GM21717 (cell line): Measurements from ENCODE around the gene TOPBP1.
"Not testable (repeated sequence)": the region's sequence is repeated elsewhere in the genome, so short reads cannot be mapped to it uniquely, and the experiment has no call there.

ENCODE experiments used
- ATAC-seq: cut with Tn5 transposase; IDR thresholded peaks from one replicate; pipeline ENCODE4 v1.9.1; 2021; ENCODE audit warnings: mild to moderate bottlenecking, moderate library complexity; ENCODE audit not compliant: unreplicated experiment

The TOPBP1 gene

DNA sequence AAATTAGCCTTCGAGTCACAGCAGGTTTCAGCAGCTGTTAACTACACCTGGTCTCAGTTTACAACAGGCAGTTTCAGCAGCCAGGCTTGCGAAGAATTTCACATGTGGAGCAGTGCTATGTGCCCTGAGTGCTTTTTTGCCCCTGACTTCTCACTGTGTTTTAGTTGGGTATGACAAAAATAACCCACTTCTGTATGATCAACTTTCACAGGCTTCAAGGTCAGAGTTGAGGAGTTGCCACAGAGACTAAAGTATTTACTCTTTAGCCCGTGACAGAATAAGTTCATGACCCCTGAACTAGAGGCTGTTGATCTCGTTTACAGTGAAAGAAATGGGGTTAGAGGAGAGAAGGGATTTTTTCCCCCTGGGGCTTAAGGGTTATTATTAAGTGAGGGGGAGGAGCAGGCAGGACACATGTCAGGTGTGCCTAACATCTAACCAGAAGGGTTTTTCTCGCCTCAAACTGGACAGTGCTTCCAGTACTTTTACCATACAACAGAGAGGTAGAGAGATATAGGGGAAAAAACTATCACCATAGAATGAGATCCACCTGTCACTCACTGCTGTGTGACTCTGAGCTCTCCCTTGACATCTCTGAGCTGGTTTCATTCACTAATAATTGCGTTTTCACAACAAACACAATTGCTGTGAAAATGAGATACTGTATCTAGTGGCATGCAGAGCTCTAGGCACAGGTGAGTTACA is 14.0 kb upstream of the TOPBP1 start:
- peak; percentile 44 for ATAC-seq

DNA sequence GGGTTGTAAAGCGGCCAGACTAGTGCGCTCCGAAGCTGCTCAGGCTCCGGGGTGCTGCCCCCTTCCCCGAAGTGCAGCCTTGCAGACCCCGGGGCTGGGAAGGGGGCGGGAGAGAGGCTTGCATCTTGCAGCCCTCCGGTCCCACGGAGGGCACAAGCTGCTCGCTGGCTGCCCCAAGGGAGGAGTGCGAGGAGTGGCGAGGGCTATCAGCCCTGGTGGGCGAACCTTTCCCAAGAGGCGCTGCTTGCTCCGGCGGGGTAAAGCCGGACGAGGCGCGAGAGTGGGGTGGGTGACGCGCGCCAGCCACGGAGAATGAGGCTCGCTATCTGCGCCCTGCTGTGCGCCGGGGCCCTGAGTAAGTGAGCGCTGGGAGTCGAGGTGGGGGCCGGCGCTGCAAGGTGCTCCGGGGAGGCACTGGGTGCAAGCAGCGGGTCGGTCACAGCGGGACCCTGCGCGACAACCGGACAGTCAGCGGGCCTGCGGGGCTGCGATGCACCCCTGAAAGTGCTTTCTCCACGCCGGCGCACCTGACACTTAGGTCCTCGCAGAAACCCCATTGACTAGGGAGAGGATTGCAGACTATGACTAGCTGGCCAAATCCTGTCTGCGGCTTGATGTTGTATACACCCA is 12.7 kb upstream of the TOPBP1 start:
- ATAC-seq = no peak

DNA sequence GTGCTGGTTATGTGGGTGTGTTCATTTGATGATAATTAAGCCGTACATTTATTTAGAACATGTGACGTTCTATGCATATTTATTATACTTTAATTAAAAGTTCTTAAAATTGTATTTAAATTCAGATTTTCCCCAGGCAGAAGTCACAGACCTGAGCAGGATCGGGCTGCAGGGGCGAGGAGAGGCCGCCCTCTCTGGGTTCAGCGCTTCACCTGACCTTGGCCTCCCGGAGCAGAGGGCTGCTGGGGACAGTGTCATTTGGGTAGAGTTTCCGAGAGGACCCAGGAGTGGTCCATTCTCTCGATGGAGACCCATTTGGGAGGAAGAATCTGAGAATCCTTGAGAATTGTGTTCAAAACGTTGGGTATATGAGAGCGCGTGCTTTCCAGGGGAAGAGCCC is 12.0 kb upstream of the TOPBP1 start:
- ATAC-seq = no peak

DNA sequence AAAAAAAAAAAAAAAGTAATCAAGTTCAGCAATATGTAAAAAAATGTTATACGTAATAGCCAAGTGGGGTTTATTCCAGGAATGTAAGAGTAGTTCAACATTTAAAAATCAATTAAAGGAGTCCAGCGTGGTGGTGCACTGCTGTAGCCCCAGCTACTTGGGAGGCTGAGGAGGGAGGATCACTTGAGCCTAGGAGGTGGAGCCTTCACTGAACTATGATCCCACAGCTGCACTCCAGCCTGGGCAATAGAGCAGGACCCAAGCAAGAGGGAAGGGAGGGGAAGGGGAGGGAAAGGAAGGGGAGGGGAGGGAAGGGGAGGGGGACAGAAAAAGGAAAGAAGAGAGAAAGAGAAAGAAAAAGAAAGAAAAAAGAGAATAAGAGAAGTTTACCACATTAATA is 10.7 kb upstream of the TOPBP1 start:
- no peak for ATAC-seq

DNA sequence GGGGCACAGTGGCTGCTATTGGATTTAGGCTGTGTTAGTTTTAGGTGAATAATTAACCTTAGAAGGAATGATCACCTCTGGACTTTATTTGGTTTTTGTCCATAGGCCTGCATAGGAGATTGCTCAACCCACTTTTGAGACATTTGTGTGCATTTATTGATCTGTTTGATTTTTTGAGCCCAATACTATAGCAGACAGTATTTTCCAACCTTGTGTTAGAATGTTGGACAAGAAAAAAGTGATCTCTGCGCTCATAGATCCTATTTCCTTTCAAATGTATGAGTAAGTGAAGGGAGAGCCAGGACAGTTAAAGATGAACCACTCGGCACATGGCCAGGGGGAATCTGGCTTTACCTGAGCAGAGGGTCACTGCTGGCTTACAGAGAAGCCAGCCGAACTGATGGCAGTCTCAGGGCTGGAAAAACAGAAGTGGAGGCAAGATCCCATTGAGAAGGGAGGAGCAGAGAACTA is 8.8 kb upstream of the TOPBP1 start:
- ATAC-seq = no peak

DNA sequence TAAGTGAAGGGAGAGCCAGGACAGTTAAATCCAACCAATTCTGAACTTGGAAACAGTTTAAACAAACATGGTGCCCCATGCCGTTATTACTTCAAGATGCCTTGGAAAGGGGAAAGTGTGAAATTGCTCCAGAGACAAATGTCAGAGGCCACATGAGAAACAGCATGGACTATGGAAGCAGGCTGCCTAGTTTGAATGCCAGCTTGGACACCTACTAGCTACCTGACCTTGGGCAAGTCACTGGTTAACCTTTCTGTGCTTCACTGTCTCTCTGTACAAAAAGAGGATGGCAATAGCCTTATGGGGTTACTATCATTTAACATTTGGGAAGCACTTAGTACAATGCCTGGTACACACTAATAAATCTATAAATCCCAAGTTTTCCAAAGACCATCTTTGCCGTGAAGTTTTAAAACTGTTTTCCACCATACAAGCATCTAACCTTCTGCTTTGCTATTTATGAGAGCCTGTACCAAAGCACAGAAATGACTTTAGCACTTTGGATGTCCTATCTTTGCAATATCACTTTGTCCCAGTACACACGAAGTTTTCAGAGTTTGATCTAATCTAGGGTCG is 8.3 kb upstream of the TOPBP1 start:
- ATAC-seq = no peak

DNA sequence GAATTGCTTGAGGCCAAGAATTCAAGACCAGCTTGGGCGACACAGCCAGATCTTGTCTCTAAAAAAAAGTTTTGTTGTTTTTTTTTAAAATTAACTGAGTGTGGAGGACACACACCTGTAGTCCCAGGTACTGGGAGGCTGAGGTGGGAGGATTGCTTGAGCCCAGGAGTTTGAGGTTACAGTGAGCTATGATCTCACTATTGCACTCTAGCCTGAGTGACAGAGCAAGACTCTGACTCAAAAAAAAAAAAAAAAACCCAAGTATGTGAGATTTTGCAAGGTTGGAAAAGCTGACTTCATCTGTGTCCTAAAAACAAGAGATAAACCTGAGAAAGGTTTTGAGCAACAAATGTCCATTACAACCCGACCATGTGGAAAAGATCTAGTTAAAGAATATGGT is 5.4 kb upstream of the TOPBP1 start:
- no peak for ATAC-seq

DNA sequence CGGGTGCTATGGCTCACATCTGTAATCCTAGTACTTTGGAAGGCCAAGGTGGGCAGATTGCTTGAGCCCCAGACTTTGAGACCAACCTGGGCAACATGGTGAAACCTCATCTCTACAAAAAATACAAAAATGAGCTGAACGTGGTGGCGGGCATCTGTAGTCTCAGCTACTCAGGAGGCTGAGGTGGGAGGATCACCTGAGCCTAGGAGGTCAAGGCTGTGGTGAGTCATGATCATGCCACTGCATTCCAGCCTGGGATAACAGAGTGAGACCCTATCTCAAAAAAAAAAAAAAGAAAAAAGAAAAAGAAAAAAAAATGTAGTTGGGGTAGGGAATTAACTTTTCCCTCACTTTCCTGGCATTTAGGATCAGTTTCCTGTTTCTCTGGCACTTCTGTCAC is 3.4 kb upstream of the TOPBP1 start:
- not testable (repeated sequence) for ATAC-seq

DNA sequence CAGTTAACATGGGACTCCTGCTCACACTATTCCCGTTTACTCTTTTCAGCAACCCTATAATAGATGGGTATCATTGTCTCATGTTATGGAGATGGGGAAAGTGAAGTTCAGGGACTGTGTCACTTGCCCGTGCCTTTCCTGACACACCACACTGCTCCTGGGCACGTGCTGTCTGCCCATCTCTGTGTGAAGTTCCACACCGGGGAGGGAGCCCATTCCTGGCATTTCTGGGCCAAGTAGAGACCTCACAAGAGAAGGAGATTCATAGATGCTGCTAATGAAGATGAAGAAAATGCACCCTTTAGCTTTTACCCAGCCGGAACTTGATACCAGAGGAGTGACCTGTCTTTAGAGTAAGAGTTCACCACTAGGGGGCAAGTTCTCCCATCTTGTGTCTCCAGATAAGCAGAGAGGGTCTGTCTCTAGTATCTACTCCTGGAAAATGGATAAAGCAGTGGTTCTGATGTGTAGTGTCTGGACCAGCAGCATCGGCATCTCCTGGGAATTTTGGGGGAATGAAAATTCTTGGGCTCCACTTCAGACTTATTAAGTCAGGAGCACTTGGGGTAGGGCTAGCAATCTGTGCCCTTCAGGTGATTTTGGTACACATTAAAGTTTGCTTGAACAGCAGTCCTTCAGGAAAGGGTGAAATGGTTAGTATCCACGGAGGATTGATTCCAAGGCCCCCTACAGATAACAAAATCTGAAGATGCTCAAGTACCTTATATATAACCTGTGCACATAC is 2.0 kb upstream of the TOPBP1 start:
- ATAC-seq = peak; percentile 46

DNA sequence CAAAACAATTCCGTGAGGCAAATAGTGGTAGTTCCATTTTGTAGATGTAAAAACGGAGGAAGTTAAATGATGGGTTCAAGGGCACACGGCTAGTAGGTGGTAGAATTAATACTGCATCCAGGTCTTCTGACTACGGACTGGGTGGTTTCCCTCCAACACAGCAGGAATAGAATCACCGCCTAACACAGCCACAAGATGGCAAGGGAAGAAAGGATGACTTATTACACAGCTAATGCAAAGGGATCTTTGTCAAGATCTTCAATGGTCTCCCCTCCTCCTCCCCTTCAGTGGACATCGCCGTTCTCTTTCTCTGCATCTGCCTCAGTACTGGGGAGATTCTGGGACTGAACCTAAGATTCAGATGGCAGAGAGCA is 524 bp upstream of the TOPBP1 start:
- ATAC-seq = peak; percentile 50

DNA sequence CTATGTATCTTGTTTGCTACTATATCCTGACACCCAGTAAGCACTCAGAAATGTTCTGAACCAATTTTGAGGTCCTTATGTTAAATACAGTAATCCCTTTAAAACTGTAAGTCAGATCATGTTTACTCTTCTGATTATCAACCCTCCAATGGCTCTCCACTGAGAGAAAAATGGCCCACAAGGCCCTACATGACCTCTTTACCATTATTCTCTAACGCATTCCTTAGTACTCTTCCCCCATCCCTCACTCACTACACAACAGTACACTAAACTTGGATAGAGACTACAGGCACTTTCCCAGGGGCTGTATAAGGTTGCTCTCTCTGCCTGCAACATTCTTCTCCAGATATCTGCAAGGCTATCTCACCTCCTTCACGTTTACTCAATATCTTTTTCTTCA is 1.9 kb downstream of the TOPBP1 start:
- ATAC-seq = no peak

DNA sequence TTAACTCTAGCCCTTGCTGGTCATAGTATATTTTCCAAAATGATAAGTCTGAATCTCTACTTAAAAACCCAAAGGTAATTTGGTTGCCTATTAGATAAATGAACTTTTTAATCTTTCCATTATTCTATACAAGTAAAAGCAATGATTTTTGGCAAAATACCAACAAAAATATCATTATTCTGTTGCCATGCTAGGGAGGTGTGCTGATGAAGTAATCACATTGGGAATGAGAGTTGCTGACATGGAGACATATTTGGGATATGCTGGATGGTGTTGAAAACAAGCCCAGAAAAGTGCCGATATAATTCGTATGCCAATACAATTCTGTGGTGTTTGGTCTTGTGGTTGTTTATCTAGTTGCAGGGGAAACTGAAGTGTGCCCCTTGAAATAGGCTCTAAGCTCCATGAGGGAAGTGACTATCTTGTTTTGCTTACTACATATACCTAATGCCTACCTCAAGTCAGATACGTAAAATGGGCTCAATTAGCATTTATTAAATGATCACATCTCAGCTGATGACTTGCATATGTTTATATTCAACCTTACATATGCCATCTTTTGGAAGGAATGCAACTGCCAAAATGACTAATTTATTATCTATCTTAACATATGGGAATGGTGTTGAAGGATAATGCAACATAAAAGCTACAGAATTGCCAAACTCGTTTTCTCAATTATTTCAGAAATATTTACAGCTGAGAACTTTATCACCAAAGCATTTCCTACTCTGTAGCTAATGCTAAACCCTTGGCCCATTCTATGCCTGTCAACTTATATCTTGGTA is 5.8 kb downstream of the TOPBP1 start:
- no peak for ATAC-seq

DNA sequence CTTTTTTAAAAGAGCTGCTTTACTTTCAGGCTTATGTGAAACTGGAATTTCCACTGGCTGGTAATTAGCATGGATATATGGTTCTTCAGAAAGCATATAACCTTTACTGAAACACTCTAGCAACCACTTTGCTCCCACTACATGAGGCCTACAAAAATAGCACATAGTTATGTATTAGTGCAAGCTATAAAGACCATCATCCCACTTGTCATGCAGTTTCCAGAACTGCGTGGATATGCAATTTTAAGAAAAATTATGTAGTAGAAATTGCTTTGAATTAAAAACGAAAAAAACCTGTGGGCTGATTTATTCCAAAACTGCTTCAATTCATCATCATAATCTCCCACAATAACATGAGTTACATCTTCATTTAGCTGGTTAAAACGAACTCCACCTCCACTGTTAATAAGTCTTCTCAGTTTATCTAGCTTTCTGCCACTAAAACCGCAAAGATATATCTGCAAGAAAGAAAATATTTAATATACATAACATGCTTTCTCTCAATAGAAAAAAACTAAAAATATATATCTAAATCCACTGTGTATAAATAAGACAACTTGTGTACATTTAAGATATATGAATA is 12.2 kb downstream of the TOPBP1 start:
- ATAC-seq = no peak

DNA sequence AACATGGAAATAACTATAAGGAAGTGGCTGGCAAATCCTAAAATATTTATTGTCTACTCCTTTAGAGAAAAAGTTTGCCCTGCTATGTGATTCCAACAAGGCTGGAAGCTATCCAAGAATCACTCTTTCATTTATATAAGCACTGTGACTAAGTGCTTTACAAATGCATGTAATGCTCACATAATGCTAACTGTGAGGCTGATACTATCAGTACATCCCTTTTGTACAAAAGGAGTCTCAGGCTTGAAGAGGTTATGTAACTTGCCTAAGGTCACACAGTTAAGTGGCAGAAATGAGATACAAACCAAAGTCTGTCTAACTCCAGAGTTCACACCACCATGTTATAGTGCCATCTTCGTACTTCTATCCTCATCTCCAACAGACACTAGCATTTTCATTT is 17.0 kb downstream of the TOPBP1 start:
- no peak for ATAC-seq

DNA sequence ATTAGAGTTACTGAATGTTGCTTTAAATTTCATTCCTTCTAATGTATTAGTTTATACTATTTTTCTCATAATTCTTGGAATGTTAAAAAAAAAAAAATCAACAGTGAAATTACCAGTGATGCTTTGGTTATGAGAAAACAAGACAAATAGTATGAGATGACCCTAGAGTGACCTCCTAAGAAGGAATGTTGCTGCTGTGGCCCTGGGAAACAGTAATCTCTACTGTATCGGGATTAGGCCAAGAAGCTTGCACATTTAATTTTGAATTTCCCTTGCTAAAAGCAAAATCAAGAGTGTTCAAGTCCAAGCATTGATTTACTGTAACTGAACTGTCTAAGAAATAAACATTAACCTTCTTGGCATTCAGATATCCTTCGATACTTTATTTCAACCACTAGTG is 18.1 kb downstream of the TOPBP1 start:
- ATAC-seq = no peak

DNA sequence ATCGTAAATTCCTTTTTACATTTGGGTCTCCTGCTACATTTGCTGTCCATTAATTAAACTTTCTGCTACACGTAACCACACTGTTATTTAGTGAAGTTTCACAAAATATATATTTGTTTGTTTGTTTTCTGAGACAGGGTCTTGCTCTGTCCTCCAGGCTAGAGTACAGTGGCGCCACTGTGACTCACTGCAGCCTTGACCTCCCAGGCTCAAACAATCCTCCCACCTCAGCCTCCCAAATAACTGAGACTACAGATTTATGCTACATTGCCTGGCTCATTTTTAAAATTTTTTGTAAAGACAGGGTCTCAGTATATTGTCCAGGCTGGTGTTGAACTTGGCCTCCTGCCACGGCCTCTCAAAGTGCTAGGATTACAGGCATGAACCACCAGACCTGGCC is 20.5 kb downstream of the TOPBP1 start:
- no peak for ATAC-seq

DNA sequence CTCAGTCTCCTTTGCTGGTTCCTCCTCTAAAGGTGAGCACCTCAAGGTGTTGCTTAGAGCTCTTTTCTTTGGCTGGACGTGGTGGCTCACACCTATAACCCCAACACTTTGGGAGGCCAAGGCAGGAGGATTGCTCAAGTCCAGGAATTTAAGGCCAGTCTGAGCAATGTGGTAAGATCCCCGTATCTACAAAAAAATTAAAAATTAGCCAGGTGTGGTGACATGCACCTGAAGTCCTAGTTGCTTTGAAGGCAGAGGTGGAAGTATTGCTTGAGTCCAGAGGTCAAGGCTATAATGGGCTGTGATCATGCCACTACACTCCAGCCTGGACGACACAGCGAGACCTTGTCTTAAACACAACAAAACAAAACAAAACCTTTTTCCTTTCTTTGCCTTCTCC is 28.3 kb downstream of the TOPBP1 start:
- no peak for ATAC-seq

DNA sequence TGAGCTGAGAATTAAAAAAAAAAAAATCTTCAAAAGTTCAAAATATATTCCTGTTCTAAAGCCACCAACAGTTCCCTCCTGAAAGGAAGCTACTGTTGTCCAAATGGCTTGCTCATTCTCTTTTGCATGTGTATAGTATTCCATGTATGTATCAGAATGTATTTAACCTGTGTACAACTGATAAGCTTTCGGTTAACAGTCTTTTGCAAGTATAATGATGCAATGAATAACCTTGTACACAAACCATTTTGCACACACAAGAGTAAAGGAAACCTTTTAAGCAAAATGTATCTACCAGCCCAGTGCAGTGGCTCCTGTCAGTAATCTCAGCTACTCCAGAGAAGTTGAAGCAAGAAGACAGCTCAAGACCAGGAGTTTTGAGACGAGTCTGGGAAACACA is 32.6 kb downstream of the TOPBP1 start:
- ATAC-seq = no peak

DNA sequence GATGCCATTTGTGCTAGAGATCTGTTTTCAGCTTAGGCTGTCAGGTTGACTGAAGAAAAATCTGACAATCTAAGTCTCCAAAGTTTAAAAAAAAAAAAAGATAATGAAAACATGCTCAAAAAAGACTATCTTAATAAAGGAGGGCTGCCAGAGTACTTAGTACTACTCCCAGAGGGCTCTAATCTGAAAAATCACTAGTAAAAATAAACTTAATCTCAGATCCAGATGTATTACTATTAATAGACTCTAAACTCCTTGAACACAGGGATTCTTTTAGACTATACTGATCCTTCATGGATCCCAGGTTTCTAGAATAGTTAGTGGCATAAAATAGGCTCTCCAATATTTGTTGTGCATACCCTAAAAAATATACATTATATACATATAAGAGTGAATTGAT is 34.0 kb downstream of the TOPBP1 start:
- ATAC-seq = no peak

DNA sequence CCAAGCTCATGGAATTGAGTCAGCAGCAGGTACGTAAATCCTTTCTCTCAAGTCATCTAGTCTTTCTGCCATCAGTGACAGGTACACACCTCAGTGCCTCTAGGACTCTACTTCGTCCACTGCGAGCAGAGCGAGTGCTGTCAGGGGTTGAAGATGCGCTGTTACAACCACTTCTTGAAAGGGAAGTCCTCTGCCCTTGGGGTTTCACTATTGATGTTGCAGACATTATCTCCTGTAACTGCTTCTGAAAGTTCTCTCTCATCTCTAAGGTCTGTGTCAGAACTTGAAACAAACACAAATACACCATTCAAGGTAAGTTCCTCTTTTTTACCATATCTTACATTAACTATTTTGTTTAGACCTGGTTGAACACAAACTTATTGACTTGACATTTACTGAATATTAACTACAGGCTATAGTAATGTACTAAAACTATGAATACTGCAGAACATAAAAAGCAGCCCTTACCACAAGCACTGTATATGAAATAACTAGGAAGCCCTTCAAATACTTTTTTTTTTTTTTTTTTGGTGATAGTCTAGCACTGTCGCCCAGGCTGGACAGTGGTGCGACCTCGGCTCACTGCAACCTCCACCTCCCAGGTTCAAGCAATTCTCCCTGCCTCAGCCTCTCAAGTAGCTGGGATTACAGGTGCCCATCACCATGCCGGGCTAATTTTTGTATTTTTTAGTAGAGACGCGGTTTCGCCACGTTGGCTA is 41.5 kb downstream of the TOPBP1 start:
- ATAC-seq = peak; percentile 98
